Liver (tissue), 9 donors: Measurements from ENCODE around the gene PTPRD. TPM values are rescaled to one million over a fixed set of nuclear protein-coding genes. Genes with fewer than 3 reads are reported as not detected.

Experiments
- DNase-seq: peaks from one replicate; pipeline ENCODE4 v3.0.0-alpha.2; 2017; ENCODE audit warnings: low spot score
- H3K27ac ChIP-seq, 2 donors: one replicate each; pipeline ENCODE4 v1.7.0; 2013; ENCODE audit warnings: inconsistent platforms in 2 of 2, low read length in 2 of 2, control low read depth in 1 of 2, low read depth in 1 of 2, mild to moderate bottlenecking in 1 of 2
- H3K27me3 ChIP-seq, 4 donors: one replicate each; pipeline versions ENCODE4 v1.6.1 to v1.7.0; 2013; ENCODE audit warnings: low read length in 3 of 4, inconsistent platforms in 1 of 4, mild to moderate bottlenecking in 1 of 4, moderate library complexity in 1 of 4; ENCODE audit not compliant: control insufficient read depth in 4 of 4, insufficient read depth in 4 of 4
- H3K36me3 ChIP-seq, 4 donors: one replicate each; pipeline versions ENCODE4 v1.6.1 to v1.7.0; 2013; ENCODE audit warnings: low read length in 3 of 4, mild to moderate bottlenecking in 3 of 4, low read depth in 1 of 4, moderate library complexity in 1 of 4; ENCODE audit not compliant: control insufficient read depth in 4 of 4, insufficient read depth in 3 of 4
- H3K4me1 ChIP-seq, 4 donors: one replicate each; pipeline versions ENCODE4 v1.6.1 to v1.7.0; 2013; ENCODE audit warnings: low read length in 3 of 4, mild to moderate bottlenecking in 3 of 4, moderate library complexity in 1 of 4; ENCODE audit not compliant: control insufficient read depth in 4 of 4, insufficient read depth in 4 of 4
- H3K4me3 ChIP-seq, 3 donors: one replicate each; pipeline versions ENCODE4 v1.6.1 to v1.7.0; 2013; ENCODE audit warnings: low read length in 3 of 3, control low read depth in 1 of 3, low read depth in 1 of 3, mild to moderate bottlenecking in 1 of 3
- H3K9ac ChIP-seq, 2 donors: one replicate each; pipeline ENCODE4 v1.7.0; 2013; ENCODE audit warnings: low read length in 2 of 2, mild to moderate bottlenecking in 2 of 2, moderate library complexity in 2 of 2, control low read depth in 1 of 2, low read depth in 1 of 2
- H3K9me3 ChIP-seq, 4 donors: one replicate each; pipeline versions ENCODE4 v1.6.1 to v1.7.0; 2013; ENCODE audit warnings: low read length in 3 of 4; ENCODE audit not compliant: control insufficient read depth in 4 of 4
- ATF3 ChIP-seq: IDR thresholded peaks from 2 replicates; pipeline ENCODE4 v1.6.1; 2016; ENCODE audit warnings: antibody characterized with exemption
- CTCF ChIP-seq: fragments of 150-350 bp; IDR thresholded peaks from 2 replicates; pipeline ENCODE4 v1.5.1; 2017; ENCODE audit warnings: improper control_type of control experiment, low read depth, low read length; ENCODE audit not compliant: missing input control
- EGR1 ChIP-seq, 2 donors: IDR thresholded peaks; 2 replicates each; pipeline ENCODE4 v1.6.1; 2016 to 2018; ENCODE audit warnings: antibody characterized with exemption in 2 of 2, low read depth in 2 of 2
- FOXA1 ChIP-seq: IDR thresholded peaks from 2 replicates; pipeline ENCODE4 v1.6.1; 2016; ENCODE audit warnings: antibody characterized with exemption
- FOXA2 ChIP-seq: IDR thresholded peaks from 2 replicates; pipeline ENCODE4 v1.6.1; 2016; ENCODE audit warnings: antibody characterized with exemption
- GABPA ChIP-seq, 2 donors: IDR thresholded peaks in 1 of 2; conservative IDR thresholded peaks in 1 of 2; 2 replicates each; pipeline ENCODE4 v1.6.1; 2016; ENCODE audit warnings: antibody characterized with exemption in 2 of 2, mild to moderate bottlenecking in 1 of 2, moderate library complexity in 1 of 2
- HNF4G ChIP-seq: IDR thresholded peaks from 2 replicates; pipeline ENCODE4 v1.6.1; 2016; ENCODE audit warnings: antibody characterized with exemption
- JUND ChIP-seq, 2 donors: IDR thresholded peaks; 2 replicates each; pipeline ENCODE4 v1.6.1; 2016; ENCODE audit warnings: antibody characterized with exemption in 2 of 2
- MAX ChIP-seq: IDR thresholded peaks from 2 replicates; pipeline ENCODE4 v1.6.1; 2016; ENCODE audit warnings: antibody characterized with exemption
- NR2F2 ChIP-seq: IDR thresholded peaks from 2 replicates; pipeline ENCODE4 v1.6.1; 2016; ENCODE audit warnings: antibody characterized with exemption
- RAD21 ChIP-seq, 2 donors: IDR thresholded peaks; 2 replicates each; pipeline ENCODE4 v1.6.1; 2016; ENCODE audit warnings: antibody characterized with exemption in 2 of 2, mild to moderate bottlenecking in 2 of 2
- REST ChIP-seq: IDR thresholded peaks from 2 replicates; pipeline ENCODE4 v1.6.1; 2016; ENCODE audit warnings: antibody characterized with exemption, mild to moderate bottlenecking
- RXRA ChIP-seq, 2 donors: IDR thresholded peaks; 2 replicates each; pipeline ENCODE4 v1.6.1; 2017 to 2018; ENCODE audit warnings: antibody characterized with exemption in 2 of 2, mild to moderate bottlenecking in 1 of 2
- SP1 ChIP-seq: IDR thresholded peaks from 2 replicates; pipeline ENCODE4 v1.6.1; 2018; ENCODE audit warnings: antibody characterized with exemption, mild to moderate bottlenecking
- TAF1 ChIP-seq: conservative IDR thresholded peaks from 2 replicates; pipeline ENCODE4 v1.6.1; 2016; ENCODE audit warnings: antibody characterized with exemption, mild to moderate bottlenecking
- ZBTB33 ChIP-seq: IDR thresholded peaks from 2 replicates; pipeline ENCODE4 v1.6.1; 2016; ENCODE audit warnings: antibody characterized with exemption
- WGBS: extraction: QIAGEN DNeasy Blood & Tissue Kit; methylation state at CpG from one replicate; pipeline ENCODE4 v1.1.7; 2013; 5-methylcytosine and 5-hydroxymethylcytosine counted together
- polyA plus RNA-seq, 2 donors: library from polyadenylated mRNA; stranded (reverse) in 1 of 2; unstranded in 1 of 2; fragments of 200-250 nt in 1 of 2; fragments of >200 nt in 1 of 2; fragmentation: Nextera tagmentation in 1 of 2; extraction: Ambion mirVana in 1 of 2; gene quantifications; one replicate each; pipeline versions ENCODE4 v1.2.1 to v1.2.3, GENCODE V29; 2013 to 2015
- total RNA-seq, 2 donors: library from RNA; depleted of rRNA; stranded (reverse); fragments of >200 nt; gene quantifications; one replicate each; pipeline ENCODE4 v1.2.3, GENCODE V29; 2014
- donor health status: healthy.
- donor health status: healthy.
- donor health status: healthy.
- donor health status: healthy.
- donor health status: healthy.

The PTPRD gene
- total and polyA plus RNA-seq, 4 donors, result 0.78 to 34.2 (median 4.7) TPM

GRCh38 chr9:9963841-9964240 is 649.0 kb downstream of the PTPRD start (continued):
- no peak for TF ChIP-seq CTCF
- TF ChIP-seq HNF4G, result no peak
- TF ChIP-seq FOXA2, result no peak
- no peak for TF ChIP-seq RAD21 (IDR thresholded peaks at IDR 0.05)
- no peak for TF ChIP-seq TAF1
- no peak for TF ChIP-seq GABPA (IDR thresholded peaks at IDR 0.05 in 1 of 2, conservative IDR thresholded peaks at IDR 0.05 in 1 of 2)
- no peak for TF ChIP-seq EGR1 (IDR thresholded peaks at IDR 0.05; ENCODE audit: low read depth in 2 of 2)
- TF ChIP-seq SP1, result no peak
- no peak for TF ChIP-seq RXRA (IDR thresholded peaks at IDR 0.05)

- DNase-seq, result no peak
- Histone ChIP-seq H3K4me3 (no peak overlapping the region), H3K4me1 (no peaks in the 10 kb centered on the region), H3K36me3 (no peaks in the 10 kb centered on the region), H3K27ac (no peak overlapping the region), H3K9ac (no peak overlapping the region), H3K9me3 (no peaks in the 10 kb centered on the region), H3K27me3 (no peaks in the 10 kb centered on the region)
- 62% methylated on average over 1 of the region's 1 CpG for whole genome bisulfite sequencing
- no peak for TF ChIP-seq ATF3
- no peak for TF ChIP-seq EGR1 (IDR thresholded peaks at IDR 0.05; ENCODE audit: low read depth in 2 of 2)
- no peak for TF ChIP-seq SP1
- TF ChIP-seq RAD21 (IDR thresholded peaks at IDR 0.05), result no peak
- TF ChIP-seq JUND (IDR thresholded peaks at IDR 0.05), result no peak
- no peak for TF ChIP-seq CTCF
- no peak for TF ChIP-seq TAF1
- TF ChIP-seq FOXA1, result no peak
- no peak for TF ChIP-seq MAX
- no peak for TF ChIP-seq FOXA2
- TF ChIP-seq HNF4G, result no peak
- TF ChIP-seq NR2F2, result no peak
- no peak for TF ChIP-seq ZBTB33
- TF ChIP-seq REST, result no peak
Observed at GRCh38 chr9:9961934-9962333, 650.9 kb downstream of the PTPRD start.
